ENCODE data around the gene BCOR. TPM values are rescaled to one million over a fixed set of nuclear protein-coding genes. Genes with fewer than 3 reads are reported as not detected.

BCOR gene
- total and polyA plus RNA-seq, 9 of the 15 experiments (the other 6 are each of a cell fraction or from before 2014, with no cell fraction given): 27.5 to 113 (median 37.6) TPM

DNA sequence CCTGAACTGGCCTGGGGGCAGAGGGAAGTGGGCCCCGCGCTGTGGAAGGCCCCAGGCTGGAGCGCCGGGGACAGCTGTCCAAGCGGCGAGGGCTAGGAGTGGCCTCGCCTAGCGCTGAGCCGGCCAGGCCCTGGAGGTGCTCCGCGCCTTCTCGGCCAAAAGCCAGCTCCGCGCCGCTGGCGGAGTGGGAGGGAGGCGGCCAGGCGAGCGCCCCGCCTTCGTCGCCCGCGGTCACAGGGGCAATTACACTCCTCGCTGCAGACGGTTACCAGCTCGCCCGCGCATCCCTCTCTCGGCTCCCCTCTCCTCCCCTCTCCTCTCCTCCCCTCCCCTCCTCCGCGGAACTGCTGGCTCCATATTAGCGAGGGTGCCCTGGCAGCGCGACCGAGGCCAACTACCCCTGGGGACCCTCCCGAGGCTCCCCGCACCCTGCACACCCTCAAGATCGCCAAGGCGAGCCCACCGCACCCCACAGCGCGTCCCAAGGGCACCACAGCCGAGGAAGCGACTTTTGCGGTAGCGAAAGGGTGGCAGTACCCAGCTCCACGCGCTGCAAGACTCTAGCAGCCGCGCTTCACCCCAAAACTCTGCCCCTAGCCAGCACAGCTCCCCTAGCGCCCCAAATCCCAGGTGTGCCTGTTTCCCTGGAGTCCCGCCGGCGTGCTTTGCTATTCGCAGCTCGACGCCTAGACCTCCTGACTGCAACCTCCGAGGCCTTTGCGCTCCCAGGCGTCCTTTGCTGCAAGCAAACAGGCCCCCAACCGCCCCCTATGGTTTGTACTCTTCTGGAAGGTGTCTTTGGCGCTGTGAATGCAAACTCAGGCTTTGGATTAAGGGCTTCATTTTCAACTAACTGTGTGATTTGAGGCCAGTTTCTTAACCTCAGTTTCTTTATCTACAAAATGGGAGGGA lies 91.4 kb downstream of the BCOR start:
- Histone ChIP-seq H3K27me3 (ENCODE audit: control insufficient read depth in 2 of 2, insufficient read depth in 2 of 2, low read length in 2 of 2) (no peaks in the 10 kb centered on the region), H3K36me3 (ENCODE audit: control insufficient read depth, insufficient read depth, low read length) (no peaks in the 10 kb centered on the region), H3K9me1 (ENCODE audit: control insufficient read depth, insufficient read depth, low read length) (no peaks in the 10 kb centered on the region), H3K27ac (ENCODE audit: extremely low read depth, low read depth, low read length) (no peak overlapping the region), H3K79me2 (ENCODE audit: control insufficient read depth, insufficient read depth, low read length) (no peaks in the 10 kb centered on the region), H3K4me2 (ENCODE audit: insufficient read depth, low read length) (no peak overlapping the region), H3K9ac (ENCODE audit: insufficient read depth in 1 of 2, low read depth in 2 of 2, low read length in 2 of 2) (no peak overlapping the region), H2AFZ (ENCODE audit: low read depth, low read length) (no peak overlapping the region), H4K20me1 (replicated peaks; ENCODE audit: control insufficient read depth, insufficient read depth, low read length) (no peaks in the 10 kb centered on the region), H3K4me1 (replicated peaks in 1 of 2; ENCODE audit: control insufficient read depth in 2 of 2, insufficient read depth in 2 of 2, low read length in 2 of 2) (peaks cover 12 to 14% of the 10 kb centered on the region in 2 experiments; a peak in 4 of 5 replicates), H3K9me3 (replicated peaks; ENCODE audit: control insufficient read depth, insufficient read depth, low read depth, low read length) (no peaks in the 10 kb centered on the region), H3K4me3 (no peak overlapping the region)
- FAIRE-seq (no peak), DNase-seq (ENCODE audit: extremely low read depth in 1 of 4, low spot score in 3 of 4) (no peak), ATAC-seq (no peak)
- no peak for TF ChIP-seq ZNF232 (CRISPR knock-in tag; IDR thresholded peaks at IDR 0.05)
- TF ChIP-seq FOXM1 (IDR thresholded peaks at IDR 0.05; ENCODE audit: low read depth): no peak
- TF ChIP-seq FOXM1 (CRISPR knock-in tag; IDR thresholded peaks at IDR 0.05; ENCODE audit: low read depth): no peak
- no peak for TF ChIP-seq SOX6 (IDR thresholded peaks at IDR 0.05)
- TF ChIP-seq, protein P1, sequence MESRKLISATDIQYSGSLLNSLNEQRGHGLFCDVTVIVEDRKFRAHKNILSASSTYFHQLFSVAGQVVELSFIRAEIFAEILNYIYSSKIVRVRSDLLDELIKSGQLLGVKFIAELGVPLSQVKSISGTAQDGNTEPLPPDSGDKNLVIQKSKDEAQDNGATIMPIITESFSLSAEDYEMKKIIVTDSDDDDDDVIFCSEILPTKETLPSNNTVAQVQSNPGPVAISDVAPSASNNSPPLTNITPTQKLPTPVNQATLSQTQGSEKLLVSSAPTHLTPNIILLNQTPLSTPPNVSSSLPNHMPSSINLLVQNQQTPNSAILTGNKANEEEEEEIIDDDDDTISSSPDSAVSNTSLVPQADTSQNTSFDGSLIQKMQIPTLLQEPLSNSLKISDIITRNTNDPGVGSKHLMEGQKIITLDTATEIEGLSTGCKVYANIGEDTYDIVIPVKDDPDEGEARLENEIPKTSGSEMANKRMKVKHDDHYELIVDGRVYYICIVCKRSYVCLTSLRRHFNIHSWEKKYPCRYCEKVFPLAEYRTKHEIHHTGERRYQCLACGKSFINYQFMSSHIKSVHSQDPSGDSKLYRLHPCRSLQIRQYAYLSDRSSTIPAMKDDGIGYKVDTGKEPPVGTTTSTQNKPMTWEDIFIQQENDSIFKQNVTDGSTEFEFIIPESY (CRISPR knock-in tag; IDR thresholded peaks at IDR 0.05): peak; percentile 77; the same call in 1 of the 2 replicates
- BruUV-seq (replicated peaks): no TSS peak
- in situ Hi-C loops (cut with MboI): no loop called here
- CTCF ChIA-PET (ENCODE audit: low intra/inter-chr PET ratio): no interaction called here
- POLR2A ChIA-PET: interaction anchor here (0.7 kb wide), 1 partner anchor 59 kb away, joined by 3 read pairs; no protein-coding TSS in a partner anchor
- intact Hi-C loops (cut with micrococcal nuclease): no loop called here
- WGBS (ENCODE audit: insufficient coverage, low coverage, missing lambda C conversion rate): 86% methylated on average over 8 of the region's 63 CpGs
